Mesenchymal stem cell (in vitro differentiated cells and primary cell): ENCODE data around the gene ADARB2.

Experiments
- DNase-seq: peaks from one replicate; pipeline ENCODE4 v3.0.0-alpha.2; 2013
- H2AFZ ChIP-seq: one replicate; pipeline ENCODE4 v1.6.1; 2013; ENCODE audit warnings: low read depth, mild to moderate bottlenecking, control low read depth, inconsistent platforms, low read length, moderate library complexity
- H2AK5ac ChIP-seq: 2 replicates; pipeline ENCODE4 v1.6.1; 2013; ENCODE audit warnings: low read length, moderate library complexity, mild to moderate bottlenecking, inconsistent platforms; ENCODE audit not compliant: severe bottlenecking
- H2BK120ac ChIP-seq: one replicate; pipeline ENCODE4 v1.6.1; 2013; ENCODE audit warnings: low read depth, mild to moderate bottlenecking, inconsistent platforms, low read length, moderate library complexity
- H2BK12ac ChIP-seq, 2 experiments: one replicate each; pipeline ENCODE4 v1.6.1; 2013; ENCODE audit warnings: inconsistent platforms in 2 of 2, low read length in 2 of 2, mild to moderate bottlenecking in 2 of 2, moderate library complexity in 2 of 2, control low read depth in 1 of 2
- H2BK15ac ChIP-seq: one replicate; pipeline ENCODE4 v1.6.1; 2013; ENCODE audit warnings: mild to moderate bottlenecking, low read depth, inconsistent platforms; ENCODE audit not compliant: poor library complexity, severe bottlenecking
- H2BK5ac ChIP-seq: 2 replicates; pipeline ENCODE4 v1.6.1; 2013; ENCODE audit warnings: low read depth, mild to moderate bottlenecking, low read length, control low read depth, inconsistent platforms; ENCODE audit not compliant: poor library complexity, severe bottlenecking
- H3K14ac ChIP-seq, 2 experiments: one replicate each; pipeline ENCODE4 v1.6.1; 2013; ENCODE audit warnings: inconsistent platforms in 2 of 2, low read length in 2 of 2, control low read depth in 1 of 2, mild to moderate bottlenecking in 1 of 2, moderate library complexity in 1 of 2
- H3K18ac ChIP-seq, 2 experiments: one replicate each; pipeline ENCODE4 v1.6.1; 2013; ENCODE audit warnings: inconsistent platforms in 2 of 2, low read length in 2 of 2, control low read depth in 1 of 2, low read depth in 1 of 2, mild to moderate bottlenecking in 1 of 2
- H3K23ac ChIP-seq, 2 experiments: one replicate each; pipeline ENCODE4 v1.6.1; 2013; ENCODE audit warnings: inconsistent platforms in 2 of 2, low read length in 2 of 2, mild to moderate bottlenecking in 2 of 2, moderate library complexity in 2 of 2, control low read depth in 1 of 2
- H3K27ac ChIP-seq: 2 replicates; pipeline ENCODE4 v1.5.1; 2013; ENCODE audit warnings: mild to moderate bottlenecking, moderate library complexity, low read length, control low read depth, inconsistent platforms; ENCODE audit not compliant: poor library complexity, severe bottlenecking
- H3K27me3 ChIP-seq, 2 experiments: 2 replicates each; pipeline versions ENCODE4 v1.6.1 to v1.7.0; 2013; ENCODE audit warnings: low read length in 2 of 2, mild to moderate bottlenecking in 2 of 2, moderate library complexity in 2 of 2, control low read depth in 1 of 2, inconsistent platforms in 1 of 2; ENCODE audit not compliant: control insufficient read depth in 1 of 2, insufficient read depth in 1 of 2
- H3K36me3 ChIP-seq, 2 experiments: 2 replicates each; pipeline versions ENCODE4 v1.6.1 to v1.7.0; 2013; ENCODE audit warnings: low read length in 2 of 2, control low read depth in 1 of 2, inconsistent platforms in 1 of 2, low read depth in 1 of 2, mild to moderate bottlenecking in 1 of 2; ENCODE audit not compliant: insufficient read depth in 2 of 2, control insufficient read depth in 1 of 2
- H3K4ac ChIP-seq, 2 experiments: one replicate each; pipeline ENCODE4 v1.6.1; 2013; ENCODE audit warnings: inconsistent platforms in 2 of 2, low read length in 2 of 2, mild to moderate bottlenecking in 2 of 2, moderate library complexity in 2 of 2, control low read depth in 1 of 2, low read depth in 1 of 2
- H3K4me1 ChIP-seq: 2 replicates; pipeline ENCODE4 v1.6.1; 2013; ENCODE audit warnings: low read depth, low read length, control low read depth; ENCODE audit not compliant: control insufficient read depth, insufficient read depth
- H3K4me2 ChIP-seq: 2 replicates; pipeline ENCODE4 v1.6.1; 2013; ENCODE audit warnings: low read length, mild to moderate bottlenecking, inconsistent platforms; ENCODE audit not compliant: poor library complexity, severe bottlenecking
- H3K4me3 ChIP-seq, 2 experiments: 2 replicates each; pipeline versions ENCODE4 v1.5.1 to v1.7.0; 2013; ENCODE audit warnings: low read length in 2 of 2, mild to moderate bottlenecking in 2 of 2, control low read depth in 1 of 2, low read depth in 1 of 2; ENCODE audit not compliant: insufficient read depth in 1 of 2
- H3K79me1 ChIP-seq: replicated peaks from 2 replicates; pipeline ENCODE4 v1.6.1; 2013; ENCODE audit warnings: mild to moderate bottlenecking, control low read depth, low read length, inconsistent platforms; ENCODE audit not compliant: poor library complexity, severe bottlenecking
- H3K9ac ChIP-seq: 2 replicates; pipeline ENCODE4 v1.7.0; 2013; ENCODE audit warnings: mild to moderate bottlenecking, low read length, moderate library complexity
- H3K9me3 ChIP-seq: 2 replicates; pipeline ENCODE4 v1.7.0; 2013; ENCODE audit warnings: mild to moderate bottlenecking, low read length; ENCODE audit not compliant: control insufficient read depth
- H4K8ac ChIP-seq: one replicate; pipeline ENCODE4 v1.6.1; 2013; ENCODE audit warnings: inconsistent platforms, mild to moderate bottlenecking, low read length, moderate library complexity
- H4K91ac ChIP-seq: one replicate; pipeline ENCODE4 v1.6.1; 2013; ENCODE audit warnings: mild to moderate bottlenecking, low read length, inconsistent platforms
- WGBS: methylation state at CpG from one replicate; pipeline ENCODE4 v1.1.7; 2013; ENCODE audit warnings: mixed read lengths; 5-methylcytosine and 5-hydroxymethylcytosine counted together

The ADARB2 gene

DNA sequence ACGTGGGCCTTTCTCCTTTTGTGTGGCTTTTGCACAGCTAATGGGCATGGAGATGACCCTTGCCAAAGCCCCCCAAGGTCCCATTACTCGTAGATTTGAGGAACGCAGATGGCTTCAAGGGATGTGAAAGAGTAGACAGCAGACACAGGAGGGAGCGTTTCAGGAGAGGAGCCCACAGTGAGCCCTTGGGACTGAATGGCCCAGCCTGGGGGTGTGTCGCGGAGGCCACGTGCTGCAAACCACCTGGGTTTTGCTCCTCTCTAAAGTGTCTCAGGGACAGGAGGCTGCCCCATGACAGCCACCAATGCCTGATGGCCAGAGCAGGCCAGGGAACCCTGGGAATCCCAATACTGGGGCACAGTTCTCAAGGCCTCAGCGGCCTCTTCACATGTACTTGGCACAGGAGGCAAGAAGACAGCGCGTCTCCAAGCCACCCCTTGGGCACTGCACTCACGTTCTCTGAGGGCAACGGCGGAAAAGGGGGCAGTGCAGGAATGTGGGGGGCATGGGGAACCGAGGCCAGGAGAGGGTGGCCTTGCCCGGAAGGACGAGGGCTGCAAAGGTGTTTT lies 495.9 kb downstream of the ADARB2 start:
- H3K4me3 ChIP-seq = no peak overlapping the region
- no peak overlapping the region for H4K8ac ChIP-seq
- no peak overlapping the region for H3K4me2 ChIP-seq
- H3K4ac ChIP-seq = no peak overlapping the region
- no peaks in the 10 kb centered on the region for H3K79me1 ChIP-seq
- peaks cover 0 to 18% of the 10 kb centered on the region in 2 experiments for H3K27me3 ChIP-seq
- no peak overlapping the region for H3K18ac ChIP-seq
- peaks cover 4% of the 10 kb centered on the region for H3K4me1 ChIP-seq
- no peak overlapping the region for H3K14ac ChIP-seq
- H4K91ac ChIP-seq = no peak overlapping the region
- H2AK5ac ChIP-seq = no peak overlapping the region
- H3K27ac ChIP-seq = no peak overlapping the region
- H2BK120ac ChIP-seq = no peak overlapping the region
- no peaks in the 10 kb centered on the region for H3K36me3 ChIP-seq
- H2AFZ ChIP-seq = no peak overlapping the region
- H3K9me3 ChIP-seq = no peaks in the 10 kb centered on the region
- H2BK12ac ChIP-seq = no peak overlapping the region
- H3K9ac ChIP-seq = no peak overlapping the region
- no peak overlapping the region for H3K23ac ChIP-seq
- DNase-seq = no peak
- 84% methylated on average over 16 of the region's 16 CpGs for WGBS
- no peak overlapping the region for H2BK5ac ChIP-seq
- H2BK15ac ChIP-seq = no peak overlapping the region

DNA sequence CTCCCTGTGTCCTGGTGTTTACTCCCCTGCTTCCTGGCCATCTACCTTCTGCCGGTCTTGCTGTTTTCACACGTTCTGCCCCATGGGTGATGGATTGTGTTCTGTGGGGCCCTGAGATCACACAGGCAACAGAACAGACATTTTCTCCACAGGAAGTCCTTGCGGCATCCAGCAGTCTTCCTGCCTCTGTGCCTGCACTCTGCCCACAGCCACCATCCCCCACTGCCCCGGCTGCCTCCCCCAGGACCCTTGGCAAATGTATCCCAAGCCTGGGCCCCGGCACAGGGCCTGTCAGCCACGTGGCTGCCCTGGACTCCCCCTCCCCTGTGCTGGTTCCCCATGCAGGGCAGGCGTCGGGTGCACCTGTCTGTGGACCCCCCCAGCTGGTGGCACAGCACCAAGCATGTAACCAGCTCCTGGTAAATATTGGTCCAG lies 497.0 kb downstream of the ADARB2 start:
- Histone ChIP-seq H4K8ac (no peak overlapping the region), H3K79me1 (no peaks in the 10 kb centered on the region), H3K23ac (peak overlapping the region in 1 of 2 experiments; percentile 37), H2BK15ac (no peak overlapping the region), H3K4me2 (no peak overlapping the region), H2AFZ (no peak overlapping the region), H3K27me3 (peaks cover 0 to 18% of the 10 kb centered on the region in 2 experiments), H3K4me3 (no peak overlapping the region), H3K4me1 (peaks cover 4% of the 10 kb centered on the region), H2BK5ac (no peak overlapping the region), H3K9ac (no peak overlapping the region), H2BK120ac (no peak overlapping the region), H3K27ac (no peak overlapping the region), H3K9me3 (no peaks in the 10 kb centered on the region), H4K91ac (no peak overlapping the region), H2AK5ac (no peak overlapping the region), H2BK12ac (no peak overlapping the region), H3K18ac (no peak overlapping the region), H3K14ac (no peak overlapping the region), H3K4ac (no peak overlapping the region), H3K36me3 (no peaks in the 10 kb centered on the region)
- WGBS = 6% methylated on average over 8 of the region's 8 CpGs
- DNase-seq = no peak

DNA sequence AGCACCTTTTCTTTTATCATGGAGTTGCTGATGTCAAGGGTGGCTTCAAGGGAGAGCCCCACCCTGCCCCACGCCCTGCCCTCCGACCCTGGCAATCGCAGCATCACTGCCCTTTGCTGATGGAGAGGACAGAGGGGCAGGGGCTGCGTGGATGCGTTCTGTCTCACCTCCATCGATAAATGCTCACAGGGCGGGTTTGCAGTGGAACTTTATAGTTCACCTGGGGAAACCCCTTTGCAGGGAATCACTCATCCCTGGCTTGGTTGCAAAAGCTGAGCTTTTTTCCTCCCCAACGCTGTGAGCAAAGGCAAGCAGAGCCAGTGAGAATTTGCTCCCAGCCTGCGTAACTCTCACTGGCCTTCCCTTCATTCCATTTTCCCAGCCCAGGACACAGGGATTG lies 504.3 kb downstream of the ADARB2 start:
- H3K18ac ChIP-seq = no peak overlapping the region
- H3K14ac ChIP-seq = no peak overlapping the region
- H3K27me3 ChIP-seq = peaks cover 0 to 11% of the 10 kb centered on the region in 2 experiments
- no peak overlapping the region for H3K4me3 ChIP-seq
- H3K9me3 ChIP-seq = no peaks in the 10 kb centered on the region
- no peak overlapping the region for H2AK5ac ChIP-seq
- no peak overlapping the region for H3K23ac ChIP-seq
- H3K4ac ChIP-seq = no peak overlapping the region
- no peak overlapping the region for H2BK120ac ChIP-seq
- no peak overlapping the region for H3K9ac ChIP-seq
- no peak overlapping the region for H2BK15ac ChIP-seq
- H4K8ac ChIP-seq = no peak overlapping the region
- no peak for DNase-seq
- no peaks in the 10 kb centered on the region for H3K79me1 ChIP-seq
- no peak overlapping the region for H3K27ac ChIP-seq
- no peak overlapping the region for H2AFZ ChIP-seq
- no peaks in the 10 kb centered on the region for H3K4me1 ChIP-seq
- H2BK5ac ChIP-seq = no peak overlapping the region
- H3K36me3 ChIP-seq = no peaks in the 10 kb centered on the region
- WGBS = 91% methylated on average over 9 of the region's 9 CpGs
- no peak overlapping the region for H3K4me2 ChIP-seq
- H4K91ac ChIP-seq = no peak overlapping the region
- no peak overlapping the region for H2BK12ac ChIP-seq

GRCh38 chr10:1232164-1232911 lies 505.0 kb downstream of the ADARB2 start:
- no peak overlapping the region for H3K4me2 ChIP-seq
- no peak overlapping the region for H4K91ac ChIP-seq
- no peak overlapping the region for H3K18ac ChIP-seq
- no peak overlapping the region for H3K23ac ChIP-seq
- no peak overlapping the region for H3K9ac ChIP-seq
- 96% methylated on average over 9 of the region's 9 CpGs for WGBS
- no peaks in the 10 kb centered on the region for H3K79me1 ChIP-seq
- no peaks in the 10 kb centered on the region for H3K4me1 ChIP-seq
- no peak overlapping the region for H2BK120ac ChIP-seq
- H3K27ac ChIP-seq = no peak overlapping the region
- H3K36me3 ChIP-seq = no peaks in the 10 kb centered on the region
- no peak overlapping the region for H2BK12ac ChIP-seq
- H2BK15ac ChIP-seq = no peak overlapping the region
- no peak overlapping the region for H4K8ac ChIP-seq
- no peak overlapping the region for H2AK5ac ChIP-seq
- peaks cover 0 to 11% of the 10 kb centered on the region in 2 experiments for H3K27me3 ChIP-seq
- no peak overlapping the region for H3K14ac ChIP-seq
- no peak overlapping the region for H2BK5ac ChIP-seq
- H3K4ac ChIP-seq = no peak overlapping the region
- H3K4me3 ChIP-seq = no peak overlapping the region
- no peak for DNase-seq
- H2AFZ ChIP-seq = no peak overlapping the region
- H3K9me3 ChIP-seq = no peaks in the 10 kb centered on the region
